NCI-H1092 (cell line): ENCODE measurements around the gene TMEM238L.
A peak's percentile ranks its signal among the peaks of the same experiment; 100 is the strongest.
"Not testable (repeated sequence)": the region's sequence is repeated elsewhere in the genome, so short reads cannot be mapped to it uniquely, and the experiment has no call there.

Source experiments
- DNase-seq: peaks from one replicate; lab custom pipeline; 2025; lab: John Stamatoyannopoulos, UW

Gene TMEM238L, protein sequence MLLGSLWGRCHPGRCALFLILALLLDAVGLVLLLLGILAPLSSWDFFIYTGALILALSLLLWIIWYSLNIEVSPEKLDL

GRCh38 chr17:10803830-10804475, at the start of gene TMEM238L:
Gene TMEM238L (minus strand): TSS chr17:10804099. CDS start chr17:10803963, 136 bp downstream.
- no peak for DNase-seq

DNA sequence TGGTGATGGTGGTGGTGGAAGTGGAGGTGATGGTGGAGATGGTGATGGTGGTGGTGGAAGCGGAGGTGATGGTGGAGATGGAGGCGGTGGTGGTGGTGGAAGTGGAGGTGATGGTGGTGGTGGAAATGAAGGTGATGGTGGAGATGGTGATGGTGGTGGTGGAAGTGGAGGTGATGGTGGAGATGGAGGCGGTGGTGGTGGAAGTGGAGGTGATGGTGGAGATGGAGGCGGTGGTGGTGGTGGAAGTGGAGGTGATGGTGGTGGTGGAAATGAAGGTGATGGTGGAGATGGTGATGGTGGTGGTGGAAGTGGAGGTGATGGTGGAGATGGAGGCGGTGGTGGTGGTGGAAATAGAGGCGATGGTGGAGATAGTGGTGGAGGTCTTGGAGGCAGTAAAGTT, 42.7 kb upstream of the TMEM238L start:
- not testable (repeated sequence) for DNase-seq

DNA sequence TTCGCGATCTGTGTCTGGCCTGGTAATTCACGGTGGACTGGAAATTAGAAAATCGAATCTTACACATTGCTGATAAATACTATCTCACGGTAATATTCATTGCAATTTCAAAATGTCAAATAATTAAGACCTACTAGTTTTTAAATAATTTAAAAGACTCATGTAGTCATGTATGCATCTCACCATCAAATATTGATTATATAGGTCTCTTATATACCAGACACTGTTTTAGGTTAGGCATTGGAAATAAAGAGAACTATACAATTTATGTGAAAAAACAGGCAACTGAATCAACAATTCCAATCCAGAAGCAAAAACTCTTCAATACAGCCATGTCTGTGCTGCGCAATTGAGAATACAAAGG, 41.5 kb upstream of the TMEM238L start:
- no peak for DNase-seq

- peak; percentile 1 for DNase-seq
Measured at GRCh38 chr17:10844621-10845387, 40.9 kb upstream of the TMEM238L start.

- no peak for DNase-seq
Measured at GRCh38 chr17:10843811-10844210, 39.9 kb upstream of the TMEM238L start.

DNA sequence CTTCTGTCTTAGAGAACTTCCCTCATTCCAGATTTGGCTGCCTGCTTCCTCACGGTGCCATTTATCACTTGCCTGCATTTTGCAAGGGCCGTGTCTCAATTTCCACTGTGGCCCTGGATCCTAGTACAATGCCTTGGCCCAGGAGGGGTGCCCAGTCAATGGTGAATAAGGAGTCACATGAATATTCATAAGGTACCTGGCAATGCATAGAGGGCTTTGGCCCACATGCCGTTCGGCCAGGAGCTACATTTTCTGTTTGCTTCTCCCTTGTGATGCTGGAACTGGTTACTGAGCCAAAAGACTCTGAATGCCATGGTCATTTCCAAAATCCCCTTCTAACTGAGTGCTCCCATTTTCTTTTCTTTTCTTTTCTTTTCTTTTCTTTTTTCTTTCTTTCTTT, 38.8 kb upstream of the TMEM238L start:
- DNase-seq, result no peak

DNA sequence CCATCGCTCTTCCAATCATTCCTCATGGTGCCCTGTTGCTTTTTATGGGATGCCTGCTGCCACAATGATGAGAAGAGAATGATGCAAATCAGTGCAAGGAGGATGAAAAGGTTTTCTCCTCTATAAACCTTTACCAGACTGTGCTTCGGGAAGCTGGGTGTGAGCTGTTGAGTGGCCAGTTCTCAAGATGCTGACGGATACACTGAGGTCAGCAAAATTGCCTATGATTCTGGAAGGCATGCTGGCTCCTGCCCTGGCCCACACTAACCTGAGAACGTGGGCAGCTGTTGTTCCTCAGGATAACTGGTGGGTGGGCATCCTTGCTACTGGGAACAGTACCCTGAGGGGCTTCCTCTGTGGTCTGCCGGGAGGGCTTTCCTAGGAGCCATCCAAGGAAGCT, 34.8 kb upstream of the TMEM238L start:
- no peak for DNase-seq

DNA sequence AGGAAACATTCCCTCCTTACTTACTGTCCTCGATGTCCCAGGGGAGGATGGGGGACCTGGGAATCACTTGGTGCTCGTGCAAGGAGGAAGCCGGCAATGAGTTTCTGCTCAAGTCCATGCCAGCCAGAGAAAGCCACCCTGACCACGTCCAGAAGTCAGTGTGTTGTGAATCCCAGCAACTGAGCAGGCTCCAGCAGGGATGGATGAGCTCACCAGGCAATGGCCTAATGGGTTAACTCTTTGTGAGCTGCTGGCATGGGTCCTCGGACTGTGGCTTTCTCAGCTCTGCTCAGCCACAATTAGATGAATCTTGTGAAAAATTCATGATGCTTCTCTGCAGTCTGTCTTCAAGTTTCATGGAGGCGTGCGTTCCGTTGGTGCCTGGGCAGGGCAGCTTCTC, 34.0 kb upstream of the TMEM238L start, which contains the start of gene PIRT:
PIRT (minus strand) TSS at position 167 of the 400 bp plus-strand sequence. CDS start 12,442 bp downstream, outside the sequence.
- DNase-seq, result no peak

GRCh38 chr17:10836966-10837590, 33.2 kb upstream of the TMEM238L start:
- no peak for DNase-seq

- DNase-seq, result no peak
Measured at GRCh38 chr17:10836145-10836544, 32.2 kb upstream of the TMEM238L start.

GRCh38 chr17:10831696-10832095, 27.8 kb upstream of the TMEM238L start:
- DNase-seq, result no peak

DNA sequence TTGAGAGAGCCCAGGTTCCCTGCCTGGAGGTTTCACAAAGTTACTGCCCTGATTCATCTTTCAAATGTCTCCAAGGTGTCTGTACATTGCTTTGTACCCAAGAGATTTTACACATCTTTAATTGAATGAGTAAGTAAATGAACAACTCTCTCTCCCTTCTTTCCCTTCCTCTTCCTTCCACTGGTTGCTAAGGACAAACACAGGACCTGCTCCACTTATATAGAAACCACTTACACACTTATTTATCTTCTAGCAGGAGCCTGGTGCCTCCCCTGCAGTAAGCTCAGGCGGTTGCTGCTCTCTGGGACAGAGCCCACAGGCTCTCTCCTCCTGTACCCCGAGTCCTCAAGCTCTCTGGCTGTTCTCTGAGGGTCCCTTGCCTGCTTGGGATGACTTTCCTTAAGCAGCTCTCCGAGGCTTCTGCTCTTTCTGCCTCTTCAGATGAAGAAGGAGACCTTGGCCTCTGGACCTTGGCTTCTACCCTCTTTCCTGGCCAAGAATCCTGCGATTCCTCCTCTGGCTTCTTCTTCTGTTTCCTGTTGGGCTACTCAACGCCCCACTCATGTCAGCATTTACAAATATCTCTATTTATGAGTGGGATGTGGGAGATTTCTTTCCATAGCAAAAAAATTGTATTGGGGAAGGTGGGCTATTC, 24.1 kb upstream of the TMEM238L start:
- no peak for DNase-seq

DNA sequence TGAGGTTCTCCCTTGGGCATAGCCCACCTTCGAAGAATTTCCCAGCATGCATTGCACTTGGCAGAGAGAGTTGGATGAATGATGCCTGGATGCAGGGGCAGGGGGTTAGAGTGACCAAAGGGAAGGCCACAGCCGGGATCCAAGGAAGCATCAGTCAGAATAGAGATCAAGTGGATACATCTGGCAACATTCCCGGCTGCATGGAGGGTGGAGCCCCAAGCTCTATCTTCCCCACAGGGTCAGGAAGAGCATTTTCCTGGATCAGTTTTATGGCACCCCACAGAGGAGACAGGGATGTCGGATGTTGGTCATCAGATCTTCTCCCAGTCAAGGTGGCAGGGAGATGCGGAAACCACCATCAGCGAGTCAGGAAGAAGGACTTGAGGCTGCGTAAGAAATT, 21.0 kb upstream of the TMEM238L start:
- DNase-seq, result no peak

DNA sequence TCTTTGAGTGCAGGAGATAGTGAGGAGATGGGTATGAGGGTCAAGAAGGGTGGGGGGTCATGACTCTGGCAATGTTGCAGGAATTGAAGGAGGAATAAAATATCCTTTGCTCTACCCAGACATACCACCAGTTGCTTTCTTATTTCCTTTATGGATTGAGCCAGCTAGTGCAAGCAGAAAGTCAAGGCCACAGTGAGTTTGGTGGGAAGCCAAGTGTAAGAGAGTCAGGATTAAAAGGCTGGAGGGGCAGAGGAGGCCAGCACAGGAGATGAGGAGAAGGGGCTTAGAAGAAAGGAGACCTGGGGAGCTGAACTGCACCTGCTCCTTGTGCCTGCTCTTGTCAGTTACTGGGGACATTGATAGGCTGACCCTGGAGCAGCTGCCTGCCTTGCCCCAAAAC, 17.9 kb upstream of the TMEM238L start:
- no peak for DNase-seq

DNA sequence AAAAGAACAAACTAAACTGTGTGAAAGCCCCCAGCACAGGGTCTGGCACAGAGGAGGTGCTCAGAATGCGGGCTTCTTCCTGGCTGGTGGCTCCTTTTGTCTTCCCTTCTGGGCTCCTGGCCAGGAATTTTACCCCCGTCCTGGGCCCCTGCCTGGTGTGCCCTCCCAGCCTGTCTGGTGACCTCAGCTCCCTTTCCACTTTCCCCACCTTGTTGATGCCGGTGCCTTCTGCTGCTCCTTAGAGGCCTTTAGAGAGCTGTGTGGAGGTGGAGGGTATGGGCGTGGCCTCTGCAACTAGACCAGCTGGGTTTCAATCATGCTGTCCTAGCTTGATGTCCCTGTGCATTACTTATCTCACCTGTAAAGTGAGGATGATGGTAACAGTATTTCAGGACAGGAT, 17.2 kb upstream of the TMEM238L start:
- DNase-seq, result no peak

DNA sequence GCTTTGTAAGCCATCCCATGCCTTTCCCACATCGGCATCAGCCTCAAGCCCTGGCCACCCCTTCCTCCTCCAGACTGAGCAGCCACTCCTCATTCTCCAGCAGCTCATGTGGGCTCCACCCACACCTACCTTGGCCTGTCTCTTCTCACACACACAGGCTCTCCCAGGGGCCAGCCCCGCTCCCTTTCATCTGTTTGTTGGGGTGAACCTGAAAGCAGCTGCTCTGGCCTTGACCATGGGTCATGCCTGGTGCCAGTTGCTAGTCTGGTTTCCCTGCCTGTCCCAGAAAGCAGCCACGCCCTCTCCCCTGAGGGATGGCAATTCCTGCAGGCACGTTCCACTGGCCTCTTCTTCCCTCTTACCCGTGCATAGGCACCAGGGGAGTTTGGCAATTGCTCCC, 11.4 kb upstream of the TMEM238L start:
- DNase-seq, result no peak

- DNase-seq, result no peak
Measured at GRCh38 chr17:10814075-10814474, 10.2 kb upstream of the TMEM238L start.

DNA sequence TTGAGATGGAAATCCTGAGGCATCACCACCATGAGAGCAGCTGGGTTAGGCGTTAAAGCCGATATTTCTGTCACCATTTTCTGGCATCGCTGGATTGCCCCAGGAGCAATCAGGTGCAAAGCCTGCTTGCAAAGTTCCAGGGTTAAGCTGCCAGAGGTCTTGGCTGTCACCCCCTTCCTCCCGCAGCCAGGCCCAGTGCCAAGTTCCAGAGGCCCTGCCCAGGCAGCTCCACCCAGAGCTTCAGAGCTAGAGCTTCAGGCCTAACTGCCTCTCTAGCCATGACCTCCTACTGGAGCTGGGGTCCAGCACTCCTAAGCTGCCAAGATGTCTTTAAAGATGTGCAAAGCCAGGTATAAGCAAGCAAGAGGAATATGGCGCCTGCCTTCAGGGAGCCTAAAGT, 8.8 kb upstream of the TMEM238L start:
- no peak for DNase-seq

DNA sequence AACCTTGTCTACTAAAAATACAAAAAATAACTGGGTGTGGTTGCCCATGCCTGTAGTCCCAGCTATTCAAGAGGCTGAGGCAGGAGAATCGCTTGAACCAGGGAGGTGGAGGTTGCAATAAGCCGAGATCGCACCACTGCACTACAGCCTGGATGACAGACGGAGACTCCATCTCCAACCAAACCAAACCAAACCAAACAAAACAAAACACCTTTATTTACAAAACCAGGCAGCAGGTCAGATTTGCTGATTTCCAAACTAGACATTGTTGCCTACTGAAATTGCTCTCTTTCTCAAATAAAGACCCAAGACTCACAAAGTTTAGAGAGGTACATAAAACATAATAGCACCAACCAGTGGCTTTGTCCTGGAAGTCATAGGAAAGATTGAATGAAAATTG, 5.7 kb upstream of the TMEM238L start:
- no peak for DNase-seq

GRCh38 chr17:10807704-10808128, 3.8 kb upstream of the TMEM238L start:
- DNase-seq, result no peak

DNA sequence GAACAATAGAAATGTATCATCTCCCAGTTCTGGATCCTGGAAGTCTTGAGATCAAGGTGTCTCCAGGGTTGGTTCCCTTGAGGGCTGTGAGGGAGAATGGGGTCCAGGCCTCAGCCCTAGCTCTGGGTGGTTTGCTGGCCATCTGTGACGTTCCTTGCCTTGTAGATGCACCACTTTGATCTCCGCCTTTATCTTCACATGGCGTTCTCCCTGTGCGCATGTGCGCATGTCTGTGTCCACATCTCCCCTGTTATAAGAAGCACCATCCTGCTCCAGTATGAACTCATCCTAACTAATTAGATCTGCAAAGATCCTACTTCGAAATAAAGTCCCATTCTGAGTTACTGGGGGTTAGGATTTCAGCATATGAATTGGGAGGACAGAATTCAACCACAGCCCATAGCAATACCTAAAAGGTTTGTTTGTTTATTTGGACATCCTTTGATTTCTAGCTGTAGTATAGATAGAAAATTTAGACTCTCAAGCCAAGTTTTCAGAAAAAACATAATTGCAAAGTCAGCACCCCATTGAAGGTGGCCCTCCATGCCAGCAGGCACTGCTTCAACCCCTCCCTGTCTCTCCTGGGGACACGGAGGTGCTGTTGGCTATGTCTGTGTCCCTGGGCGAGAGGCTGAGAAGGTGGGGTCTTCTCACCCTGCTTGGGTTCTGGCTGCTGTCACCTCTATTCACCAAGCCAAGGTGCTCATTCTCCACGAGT, 2.8 kb upstream of the TMEM238L start:
- no peak for DNase-seq

GRCh38 chr17:10805911-10806310, 2.0 kb upstream of the TMEM238L start:
- no peak for DNase-seq
